ENCODE data around the gene GPR176.

The GPR176 gene

DNA sequence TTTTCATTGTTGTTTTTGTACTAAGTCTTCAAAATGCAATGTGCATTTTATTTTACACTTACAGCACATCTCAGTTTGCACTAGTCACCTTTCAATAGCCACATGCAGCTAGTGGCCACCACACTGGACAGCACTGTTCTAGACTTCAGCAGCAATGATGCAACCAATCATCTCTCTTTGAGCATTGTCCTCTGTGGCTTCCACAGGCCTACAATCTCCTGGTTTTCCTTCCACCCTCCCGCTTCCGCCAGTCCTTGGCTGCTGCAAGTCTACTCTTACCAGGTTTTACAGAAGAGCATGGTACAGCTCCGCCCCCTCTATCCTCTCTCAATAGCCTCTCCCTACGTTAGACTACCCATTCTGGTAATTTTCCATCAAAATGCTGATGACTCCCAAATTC, 112.3 kb downstream of the GPR176 start:
- no peak for DNase-seq (ENCODE audit: low spot score)

GRCh38 chr15:39804026-39804425, 116.0 kb downstream of the GPR176 start:
- no peak for DNase-seq (ENCODE audit: low spot score)

GRCh38 chr15:39803016-39803415, 117.0 kb downstream of the GPR176 start:
- DNase-seq (ENCODE audit: low spot score): no peak

- no peak for DNase-seq (ENCODE audit: low spot score)
Measured at GRCh38 chr15:39801641-39802309, 118.3 kb downstream of the GPR176 start.

- DNase-seq (ENCODE audit: low spot score): no peak
Measured at GRCh38 chr15:39799552-39800011, 120.5 kb downstream of the GPR176 start.

GRCh38 chr15:39798382-39798781, 121.7 kb downstream of the GPR176 start:
- no peak for DNase-seq (ENCODE audit: low spot score)

GRCh38 chr15:39797407-39797806, 122.7 kb downstream of the GPR176 start:
- DNase-seq (ENCODE audit: low spot score): no peak

DNA sequence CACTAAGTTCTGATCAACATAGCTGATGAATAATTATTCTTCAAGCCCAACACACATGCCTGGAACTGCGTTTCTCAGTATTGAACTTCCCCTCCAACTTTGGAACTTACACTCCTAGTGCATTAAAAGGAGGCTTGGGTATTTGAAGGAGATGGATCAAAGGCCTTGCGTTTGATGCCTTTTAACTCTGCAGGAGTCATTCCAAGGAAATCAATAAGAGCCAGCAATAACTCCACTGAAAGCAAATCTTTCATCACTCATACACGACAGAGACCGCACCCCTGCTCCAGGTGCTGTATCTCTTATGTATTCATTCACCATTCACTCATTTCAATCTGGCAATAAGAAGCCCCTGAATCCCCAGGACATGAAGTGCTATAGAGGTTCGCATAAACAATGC, 123.5 kb downstream of the GPR176 start:
- no peak for DNase-seq (ENCODE audit: low spot score)

- DNase-seq (ENCODE audit: low spot score): no peak
Measured at GRCh38 chr15:39795486-39795885, 124.6 kb downstream of the GPR176 start.

GRCh38 chr15:39794954-39795353, 125.1 kb downstream of the GPR176 start:
- DNase-seq (ENCODE audit: low spot score): no peak

GRCh38 chr15:39793923-39794322, 126.1 kb downstream of the GPR176 start:
- DNase-seq (ENCODE audit: low spot score): no peak

- DNase-seq (ENCODE audit: low spot score): no peak
Measured at GRCh38 chr15:39792844-39793335, 127.2 kb downstream of the GPR176 start.

DNA sequence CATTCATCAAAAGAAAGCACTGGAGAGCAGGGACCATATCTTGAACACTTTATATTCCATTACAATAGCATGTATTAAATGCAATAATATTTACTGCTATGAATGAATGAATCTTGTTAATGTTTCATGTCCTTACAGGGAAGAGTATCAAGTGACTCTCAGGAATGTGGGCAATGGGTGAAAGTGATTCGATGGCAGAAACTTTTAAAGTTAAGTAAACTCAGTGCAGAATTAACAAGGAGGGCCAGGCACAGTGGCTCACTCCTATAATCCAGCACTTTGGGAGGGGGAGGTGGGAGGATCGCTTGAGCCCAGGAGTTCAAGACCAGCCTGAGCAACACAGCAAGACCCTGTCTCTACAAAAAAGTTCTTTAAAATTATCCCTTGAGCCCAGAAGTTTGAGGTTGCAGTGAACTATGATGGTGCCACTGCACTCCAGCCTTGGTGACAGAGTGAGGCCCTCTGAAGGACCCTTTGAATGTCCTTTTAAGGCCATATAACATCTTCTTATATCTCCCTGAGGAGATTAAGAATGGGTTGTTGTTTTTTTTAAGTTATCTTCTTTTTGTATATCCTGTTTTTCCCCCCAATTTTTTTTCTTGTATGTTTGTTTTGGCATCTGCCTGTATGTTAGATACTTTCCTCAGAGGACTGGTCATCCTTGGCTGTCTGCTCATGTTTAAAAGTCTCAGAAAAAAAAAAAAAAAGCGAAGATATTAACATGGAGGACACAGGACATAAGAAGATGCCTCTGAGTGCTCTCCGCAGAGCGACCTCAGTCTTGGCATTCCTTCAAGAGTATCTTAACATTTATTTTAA, 127.8 kb downstream of the GPR176 start:
- no peak for DNase-seq (ENCODE audit: low spot score)

DNA sequence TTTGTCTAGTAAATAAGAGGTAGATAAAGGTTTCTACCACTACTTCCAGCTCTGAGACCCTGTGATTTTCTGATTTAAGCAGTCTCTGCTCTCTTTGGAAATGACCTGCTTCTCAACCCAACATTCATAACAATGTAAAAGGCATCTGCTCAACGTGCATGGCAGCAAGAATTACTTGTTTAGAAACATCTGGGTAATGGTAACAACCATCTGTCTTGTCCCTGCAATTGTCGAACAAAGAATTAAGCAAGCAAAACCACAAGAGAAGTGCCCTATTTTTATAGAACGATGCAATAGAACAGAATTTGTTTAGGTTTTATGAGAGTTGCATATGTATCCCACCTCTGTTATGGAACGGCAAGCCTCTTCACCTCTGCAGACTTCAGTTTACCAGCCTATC, 130.3 kb downstream of the GPR176 start:
- DNase-seq (ENCODE audit: low spot score): no peak

DNA sequence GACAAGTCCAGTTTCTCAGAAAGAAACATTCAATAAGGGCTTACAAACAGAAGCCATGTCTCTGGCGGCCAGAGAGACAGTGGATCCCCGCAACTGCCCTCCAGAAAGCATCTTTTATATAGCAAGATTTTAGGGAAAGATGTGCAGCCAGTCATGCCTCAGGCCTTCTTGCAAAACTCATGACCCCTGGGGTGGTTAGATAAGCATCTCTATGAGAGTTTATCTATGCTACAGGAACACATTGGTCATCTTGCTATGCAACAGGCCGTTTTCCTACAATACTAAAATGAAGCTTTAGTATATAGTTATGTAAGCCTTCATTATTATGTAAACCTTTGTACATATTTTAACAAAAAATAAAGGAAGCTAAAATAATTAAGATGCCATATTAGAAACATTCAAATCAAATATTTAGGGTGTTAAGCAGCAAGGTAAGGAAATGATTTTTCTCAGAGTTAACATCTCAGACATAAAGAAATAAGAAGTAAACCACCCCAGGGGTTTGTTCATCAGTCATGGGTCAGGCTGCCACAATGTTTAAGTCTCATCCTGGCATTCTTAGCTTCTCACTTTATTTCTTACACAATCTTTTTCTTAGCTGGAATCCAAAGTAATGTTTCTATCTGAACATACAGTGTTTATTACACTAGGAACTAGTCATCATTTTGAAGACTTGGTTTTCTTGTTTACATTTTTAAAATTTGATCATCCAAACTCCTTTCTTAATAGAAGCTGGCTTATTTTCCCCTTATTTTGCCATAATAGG, 131.1 kb downstream of the GPR176 start:
- DNase-seq (ENCODE audit: low spot score): no peak

- DNase-seq (ENCODE audit: low spot score): no peak
Measured at GRCh38 chr15:39788108-39788507, 132.0 kb downstream of the GPR176 start.

- DNase-seq (ENCODE audit: low spot score): no peak
Measured at GRCh38 chr15:39787479-39787878, 132.6 kb downstream of the GPR176 start.

DNA sequence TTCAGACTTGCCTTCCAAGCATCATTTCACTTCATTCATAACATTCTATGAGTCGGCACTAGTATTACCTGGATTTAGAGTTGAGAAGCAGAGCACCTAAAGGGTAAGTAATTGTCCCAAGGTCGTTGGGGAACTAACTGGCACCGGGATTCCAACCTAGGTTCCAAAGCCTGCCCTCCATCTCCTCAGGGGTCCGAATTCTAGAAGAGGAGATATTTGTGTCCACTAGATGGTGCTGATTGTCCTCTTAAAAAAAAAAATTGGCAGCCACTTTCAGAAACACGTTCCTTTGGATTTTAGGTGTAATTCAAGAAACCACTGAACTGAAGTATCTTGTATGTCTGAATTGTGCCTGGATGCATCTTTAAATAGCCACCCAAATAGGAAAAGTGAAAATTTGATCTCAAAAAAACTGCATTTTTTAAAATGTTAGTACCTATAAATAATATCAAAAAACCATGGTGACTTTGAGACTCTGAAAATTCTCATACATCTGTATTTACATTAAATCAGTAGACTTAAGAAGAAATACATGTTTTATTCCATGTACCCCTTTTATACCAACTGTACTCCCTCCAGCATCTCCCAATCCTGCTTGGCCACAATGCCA, 133.5 kb downstream of the GPR176 start:
- no peak for DNase-seq (ENCODE audit: low spot score)

- no peak for DNase-seq (ENCODE audit: low spot score)
Measured at GRCh38 chr15:39785841-39786240, 134.2 kb downstream of the GPR176 start.

DNA sequence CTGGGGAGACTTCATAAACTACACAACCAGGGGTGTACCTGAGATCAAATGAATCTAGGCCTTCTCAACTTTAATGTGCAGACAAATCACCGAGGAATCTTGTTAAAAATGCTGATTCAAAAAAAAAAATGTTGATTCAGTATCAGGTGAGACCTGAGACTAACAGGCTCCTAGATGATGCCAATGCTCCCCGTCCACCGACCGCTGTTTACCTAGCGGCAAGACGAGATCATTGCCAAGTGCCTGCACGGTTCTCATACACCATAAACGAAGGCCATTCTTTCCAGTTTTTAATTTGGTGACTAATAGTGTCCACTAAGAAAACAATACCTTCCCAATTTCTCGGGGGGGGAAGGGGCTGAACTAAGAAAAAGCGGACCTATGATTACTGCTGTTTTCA, 134.9 kb downstream of the GPR176 start:
- DNase-seq (ENCODE audit: low spot score): no peak

- no peak for DNase-seq (ENCODE audit: low spot score)
Measured at GRCh38 chr15:39784638-39785037, 135.4 kb downstream of the GPR176 start.

DNA sequence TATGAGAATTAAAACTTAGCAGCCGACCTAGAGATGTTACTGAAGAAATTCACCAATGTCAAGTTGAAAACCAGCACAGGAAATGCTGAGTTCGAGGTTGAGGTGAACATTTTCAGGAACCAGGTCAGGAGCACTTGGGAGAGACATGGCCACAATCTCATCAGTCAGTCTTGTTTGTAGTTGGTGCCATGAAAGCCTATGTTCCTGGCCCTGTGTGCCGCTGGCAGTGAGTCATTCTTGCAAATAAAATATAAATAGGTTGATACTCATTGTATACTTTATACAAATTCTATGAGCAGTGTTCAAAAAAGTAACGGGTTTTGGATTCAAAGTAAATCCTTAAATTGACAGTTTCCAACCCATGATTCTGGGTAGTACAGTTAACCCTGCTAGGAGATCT, 135.9 kb downstream of the GPR176 start:
- DNase-seq (ENCODE audit: low spot score): no peak

Data from putamen (tissue), 1 donor.